ENCODE data around the gene CENPP. TPM values are rescaled to one million over a fixed set of nuclear protein-coding genes. Genes with fewer than 3 reads are reported as not detected.

The CENPP gene
- total RNA-seq, 1 donor from 2014 or later, result 8.6 TPM

DNA sequence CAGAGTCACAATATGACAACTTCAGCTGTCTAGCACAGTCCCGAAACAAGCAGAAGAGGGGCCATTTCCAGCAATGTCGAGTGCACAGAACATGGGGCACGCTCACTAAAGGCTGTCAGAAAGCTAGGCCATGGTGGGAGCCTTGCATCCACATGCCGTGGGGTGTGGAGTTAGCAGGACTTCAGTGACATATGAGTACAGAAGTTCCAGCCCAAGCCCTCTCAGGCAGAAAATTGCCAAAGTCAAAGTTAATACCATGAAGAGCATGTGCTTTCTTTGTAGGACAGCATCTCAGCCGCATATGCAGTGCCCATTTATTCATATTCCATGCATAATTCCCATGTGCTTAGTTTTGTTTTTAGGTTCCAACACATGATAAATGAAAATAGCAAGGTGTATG lies 183.3 kb downstream of the CENPP start:
- DNase-seq, result no peak

GRCh38 chr9:92510747-92511146 lies 185.0 kb downstream of the CENPP start:
- DNase-seq, result no peak

GRCh38 chr9:92512622-92513021 lies 186.9 kb downstream of the CENPP start:
- DNase-seq, result no peak

DNA sequence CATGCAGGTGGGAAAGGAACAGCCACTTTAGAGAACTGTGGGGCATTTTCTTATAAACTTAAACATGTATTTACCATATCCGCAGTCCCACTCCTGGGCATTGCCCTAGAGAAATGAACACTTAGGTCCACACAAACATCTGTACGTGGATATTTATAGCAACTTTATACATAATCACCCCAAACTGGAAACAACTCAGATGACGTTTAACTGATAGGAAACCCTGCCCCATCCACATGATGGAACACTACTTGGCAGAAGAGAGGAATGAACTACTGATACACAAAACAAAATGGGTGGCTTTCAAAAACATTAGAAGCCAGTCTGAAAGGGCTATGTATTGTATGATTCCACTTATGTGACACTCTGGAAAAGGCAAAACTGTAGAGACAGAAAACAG lies 187.6 kb downstream of the CENPP start:
- DNase-seq, result no peak

GRCh38 chr9:92514635-92515034 lies 188.9 kb downstream of the CENPP start:
- DNase-seq, result no peak

GRCh38 chr9:92516521-92516920 lies 190.8 kb downstream of the CENPP start:
- no peak for DNase-seq

GRCh38 chr9:92517046-92517445 lies 191.3 kb downstream of the CENPP start:
- no peak for DNase-seq

DNA sequence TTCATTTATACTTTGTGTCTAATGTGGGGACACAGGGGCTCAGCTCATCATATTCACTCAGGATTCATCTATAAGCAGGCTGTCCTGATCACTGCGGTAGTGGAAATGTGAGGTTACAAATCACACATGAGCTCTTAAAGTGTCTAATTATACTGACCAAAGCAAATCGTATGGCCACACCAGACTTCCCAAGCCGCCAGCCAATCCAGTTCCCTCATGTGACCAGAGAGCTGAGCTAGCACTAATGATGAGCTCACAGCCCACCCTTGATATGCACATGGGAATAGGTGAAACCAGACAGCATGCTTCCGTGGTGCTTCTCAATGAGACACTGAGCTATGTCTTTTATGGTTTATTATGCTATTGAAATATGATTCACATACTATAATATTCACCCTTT lies 192.4 kb downstream of the CENPP start:
- no peak for DNase-seq

DNA sequence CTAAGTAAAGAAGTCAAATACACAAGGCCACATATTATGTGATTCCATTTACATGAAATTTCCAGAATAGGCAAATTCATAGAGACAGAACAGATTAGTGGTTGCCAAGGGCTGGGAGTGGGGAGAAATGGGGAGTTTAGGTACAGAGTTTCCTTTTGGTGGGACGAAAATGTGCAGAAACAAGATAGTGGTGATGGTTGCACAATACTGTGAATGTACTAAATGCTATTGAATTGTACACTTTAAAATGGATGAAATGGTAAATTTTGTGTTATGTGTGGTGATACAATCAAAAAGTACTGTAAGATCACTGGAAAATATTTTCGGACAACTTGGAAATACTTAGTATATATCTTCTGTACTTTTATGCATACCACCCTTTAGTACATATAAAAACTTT lies 195.1 kb downstream of the CENPP start:
- no peak for DNase-seq

GRCh38 chr9:92522983-92523970 lies 197.5 kb downstream of the CENPP start:
- DNase-seq, result no peak

DNA sequence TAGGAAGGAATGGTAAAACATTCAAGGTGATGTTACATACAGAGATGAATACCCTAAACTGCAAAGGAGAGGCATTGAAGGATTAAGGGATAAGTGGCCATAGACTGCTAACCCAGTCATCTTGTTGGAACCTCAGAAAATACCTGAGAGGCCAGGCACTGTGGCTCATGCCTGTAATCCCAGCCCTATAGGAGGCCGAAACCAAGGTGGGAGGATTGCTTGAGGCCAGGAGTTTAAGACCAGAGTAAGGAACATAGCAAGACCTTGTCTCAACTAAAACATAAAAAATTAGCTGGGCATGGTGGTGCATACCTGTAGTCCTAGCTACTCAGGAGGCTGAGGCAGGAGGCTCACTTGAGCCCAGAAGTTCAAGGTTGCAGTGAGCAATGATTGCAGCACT lies 199.1 kb downstream of the CENPP start:
- DNase-seq, result no peak

GRCh38 chr9:92525306-92525705 lies 199.6 kb downstream of the CENPP start:
- DNase-seq, result no peak

GRCh38 chr9:92527291-92527828 lies 201.6 kb downstream of the CENPP start:
- DNase-seq, result no peak

DNA sequence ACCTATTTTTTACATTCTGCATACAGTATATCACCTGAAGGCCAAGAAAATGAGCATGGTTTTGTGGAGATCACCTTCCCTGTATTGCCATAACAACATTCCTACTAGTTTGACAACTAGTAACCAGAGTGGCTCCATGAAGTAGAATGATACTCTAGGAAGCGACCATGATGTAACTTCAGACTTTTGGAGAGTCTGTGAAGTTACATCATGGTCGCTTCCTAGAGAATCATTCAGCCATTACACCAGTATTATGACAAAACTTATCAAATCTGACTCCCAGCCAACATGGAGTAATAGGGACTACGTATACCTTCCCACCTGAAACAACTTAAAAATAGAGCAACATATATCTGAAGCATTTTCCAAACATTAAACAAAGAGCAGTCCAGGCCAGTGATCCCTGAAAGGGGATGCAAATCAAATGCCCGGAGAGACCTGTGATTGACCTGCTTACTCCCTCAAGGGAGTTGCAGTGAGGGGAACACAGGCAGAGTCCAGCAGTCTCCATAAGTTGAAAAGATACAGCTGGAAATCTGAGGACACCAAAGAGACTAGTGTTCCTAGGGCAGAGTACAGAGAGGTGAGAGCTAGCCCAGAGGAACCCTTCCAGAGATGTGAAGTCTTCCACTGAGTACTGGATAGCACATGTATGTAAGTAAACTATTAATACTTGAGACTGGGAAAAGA lies 202.2 kb downstream of the CENPP start:
- no peak for DNase-seq

DNA sequence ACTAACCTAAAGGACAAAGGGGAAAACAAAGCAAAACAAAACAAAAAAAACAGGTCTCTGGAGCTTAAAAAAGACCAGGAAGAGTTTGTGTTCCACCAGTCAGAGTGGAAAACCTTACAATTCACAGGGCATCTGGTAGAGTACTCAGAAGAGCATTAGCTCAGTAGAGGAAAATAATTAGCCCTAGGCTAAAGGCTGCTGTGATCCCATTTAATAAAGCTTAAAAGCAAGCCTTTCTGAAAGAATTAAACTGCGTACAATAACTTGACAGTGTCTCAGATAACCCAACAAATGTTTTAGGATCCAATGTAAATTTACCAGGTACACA lies 202.7 kb downstream of the CENPP start:
- DNase-seq, result no peak

DNA sequence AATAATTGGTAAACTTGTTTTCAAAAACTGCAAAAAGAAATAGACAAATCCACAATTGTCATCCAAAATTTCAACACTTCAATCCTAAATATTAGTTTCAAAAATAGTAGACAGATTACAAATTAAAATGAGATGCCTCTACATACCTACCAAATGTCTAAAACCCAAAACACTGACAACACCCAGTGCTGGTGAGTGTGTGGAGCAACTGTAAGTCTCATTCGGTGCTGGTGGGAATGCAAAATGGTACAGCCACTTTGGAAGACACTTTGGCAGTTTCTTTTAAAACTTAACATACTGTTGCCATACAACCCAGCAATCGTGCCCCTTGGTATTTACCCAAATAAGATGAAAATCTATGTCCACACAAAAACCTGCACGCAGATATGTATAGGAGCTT lies 203.4 kb downstream of the CENPP start:
- DNase-seq, result no peak

GRCh38 chr9:92530893-92531292 lies 205.1 kb downstream of the CENPP start:
- no peak for DNase-seq

GRCh38 chr9:92534204-92534603 lies 208.5 kb downstream of the CENPP start:
- no peak for DNase-seq

DNA sequence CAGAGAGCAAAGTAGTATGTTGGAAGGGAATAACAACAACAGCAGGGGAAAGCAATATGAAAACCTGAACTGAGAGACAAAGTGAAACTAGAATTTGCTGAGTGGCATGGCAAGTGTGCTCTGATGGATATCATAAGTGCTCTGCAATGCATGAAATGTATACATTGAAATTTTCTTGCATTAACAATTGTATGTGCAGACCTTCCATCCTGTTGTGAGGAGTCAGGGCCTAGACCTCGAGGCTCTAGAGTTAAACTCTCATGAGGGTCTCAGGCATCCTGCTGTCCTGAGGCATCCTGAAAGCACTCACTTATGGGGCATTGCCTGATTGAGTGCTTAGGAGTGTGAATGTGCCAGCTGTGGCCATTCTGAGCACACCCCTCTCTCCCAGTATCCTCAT lies 208.9 kb downstream of the CENPP start:
- no peak for DNase-seq

DNA sequence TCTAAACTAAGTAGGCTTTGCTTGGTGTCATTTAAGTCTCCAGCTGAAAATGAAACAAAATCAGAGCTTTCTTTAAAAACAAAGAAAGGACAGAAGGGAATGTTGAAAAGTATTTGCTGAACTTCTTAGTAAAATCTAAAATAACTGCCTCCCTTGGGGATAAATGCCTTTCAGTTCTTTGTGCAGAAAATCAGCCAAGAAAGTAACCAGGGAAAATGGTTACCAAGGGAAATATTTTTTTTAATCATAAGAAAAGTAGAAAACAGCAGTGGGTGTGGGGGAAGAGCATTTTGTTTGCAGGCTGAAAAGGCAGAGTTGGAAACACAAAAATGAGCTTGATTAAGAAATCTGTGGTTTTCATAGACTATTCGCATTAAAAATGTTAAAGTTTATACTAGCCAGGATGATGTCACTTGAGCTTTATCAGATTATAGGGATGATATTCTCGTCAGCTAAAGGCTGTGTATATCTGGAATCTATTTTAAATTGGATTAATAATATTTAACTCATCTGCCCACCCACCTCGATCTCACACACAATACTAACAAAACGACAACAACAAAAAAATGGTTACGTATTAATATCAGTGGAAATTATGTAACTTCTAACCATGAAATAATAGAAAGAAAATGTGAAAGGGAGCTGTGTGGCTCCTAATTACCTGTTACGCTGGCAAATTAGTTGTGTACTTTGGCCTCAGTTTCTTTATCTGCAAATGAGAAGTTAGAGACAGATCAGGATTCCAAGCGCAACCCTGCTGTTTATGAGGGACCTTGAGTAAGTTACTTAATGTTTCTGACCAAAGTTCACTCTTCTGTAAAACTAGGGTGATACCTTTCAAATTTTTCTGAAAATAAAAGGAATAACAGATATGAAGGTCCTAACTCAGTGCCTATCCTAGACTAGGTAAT lies 210.4 kb downstream of the CENPP start, which contains the start of gene ECM2:
ECM2 (minus strand) TSS at position 51 of the 911 bp plus-strand sequence. CDS start 13,124 bp downstream, outside the sequence.
- DNase-seq, result no peak

- DNase-seq, result no peak
Observed at GRCh38 chr9:92538541-92538940, 212.8 kb downstream of the CENPP start.

DNA sequence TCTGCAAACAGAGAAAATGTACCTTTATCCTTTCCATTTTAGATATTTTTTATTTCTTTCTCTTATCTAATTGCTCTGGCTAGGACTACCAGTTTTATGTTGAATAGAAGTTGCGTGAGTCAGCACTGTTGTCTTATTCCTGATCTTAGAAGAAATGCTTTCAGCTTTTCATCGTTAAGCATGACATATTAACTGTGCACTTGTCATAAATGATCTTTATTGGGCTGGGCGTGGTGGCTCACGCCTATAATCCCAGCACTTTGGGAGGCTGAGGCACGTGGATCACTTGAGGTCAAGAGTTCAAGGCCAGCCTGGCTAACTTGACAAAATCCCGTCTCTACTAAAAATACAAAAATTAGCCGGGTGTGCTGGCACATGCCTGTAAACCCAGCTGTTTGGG lies 218.2 kb downstream of the CENPP start:
- no peak for DNase-seq

All from occipital lobe (tissue), 2 donors.